ENCODE data around the gene IQSEC1.
A peak's percentile ranks its signal among the peaks of the same experiment; 100 is the strongest.

IQSEC1 gene

DNA sequence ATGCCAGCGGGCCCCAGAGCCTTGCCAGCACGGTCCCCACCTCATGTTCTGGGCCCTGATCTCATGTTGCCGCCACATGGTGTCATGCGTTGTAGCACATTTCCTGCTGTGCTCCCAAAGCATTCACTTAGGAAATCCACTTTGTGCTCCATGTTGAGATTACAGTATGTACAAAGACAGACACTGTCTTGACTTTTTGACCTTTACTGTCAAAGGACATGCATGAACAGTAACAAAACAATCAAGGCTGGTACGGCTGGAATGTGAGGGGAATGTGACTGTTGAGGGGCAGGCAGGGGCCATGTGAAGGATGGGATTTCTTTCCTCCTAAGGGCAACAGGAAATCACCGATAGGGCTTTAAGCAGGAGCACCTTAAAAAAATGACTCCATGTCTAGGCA, 178.6 kb downstream of the IQSEC1 start:
- TF ChIP-seq Cebpa-rat (IDR thresholded peaks at IDR 0.05): no peak
- Histone ChIP-seq H3K4me1 (peaks cover 7 to 49% (median 35%) of the 10 kb centered on the region in 10 experiments; a peak in 19 of 20 replicates), H3K9ac (no peak overlapping the region), H4K20me1 (peaks cover 0 to 53% (median 26%) of the 10 kb centered on the region in 11 experiments; a peak in 12 of 22 replicates), H3K27me3 (peaks cover 7 to 14% (median 12%) of the 10 kb centered on the region in 11 experiments; a peak in 20 of 22 replicates), H3K36me3 (peaks cover 18 to 31% (median 26%) of the 10 kb centered on the region in 11 experiments), H3K9me3 (replicated peaks in 1 of 11) (no peaks in the 10 kb centered on the region), H3K27ac (no peak overlapping the region), H3K4me3 (no peak overlapping the region), H3K4me2 (peak overlapping the region in 8 of 11 experiments; percentile 1 to 44 (median 36); a peak in 12 of 22 replicates)

DNA sequence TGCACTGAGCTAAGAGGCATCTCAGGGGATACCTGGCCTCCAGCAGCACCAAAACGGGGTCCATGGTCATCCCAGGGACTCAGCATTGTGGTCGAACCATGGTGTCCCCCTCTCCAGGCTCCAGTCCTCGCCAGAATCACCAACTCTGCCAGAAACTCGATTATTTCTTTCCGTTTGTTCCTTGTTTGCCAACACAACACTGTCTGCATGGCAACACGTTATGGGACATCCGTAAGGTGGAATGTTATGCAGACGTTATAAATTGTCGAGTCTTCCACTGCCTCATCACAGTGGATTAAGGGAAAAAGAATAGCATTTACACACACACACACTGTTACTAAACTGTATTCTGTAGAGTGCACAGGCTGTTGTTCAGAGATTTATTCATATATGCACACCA, 179.4 kb downstream of the IQSEC1 start:
- peaks cover 14 to 21% (median 20%) of the 10 kb centered on the region in 11 experiments; a peak in 21 of 22 replicates for H3K27me3 ChIP-seq
- peaks cover 10 to 23% (median 19%) of the 10 kb centered on the region in 11 experiments; a peak in 21 of 22 replicates for H3K36me3 ChIP-seq
- H3K4me2 ChIP-seq: no peak overlapping the region
- no peak for TF ChIP-seq Cebpa-rat (IDR thresholded peaks at IDR 0.05)
- H3K4me1 ChIP-seq: peaks cover 7 to 42% (median 32%) of the 10 kb centered on the region in 10 experiments; a peak in 19 of 20 replicates
- no peak overlapping the region for H3K4me3 ChIP-seq
- H3K27ac ChIP-seq: no peak overlapping the region
- H3K9ac ChIP-seq: no peak overlapping the region
- peaks cover 0 to 45% (median 20%) of the 10 kb centered on the region in 11 experiments; a peak in 11 of 22 replicates for H4K20me1 ChIP-seq
- H3K9me3 ChIP-seq (replicated peaks in 1 of 11): no peaks in the 10 kb centered on the region

DNA sequence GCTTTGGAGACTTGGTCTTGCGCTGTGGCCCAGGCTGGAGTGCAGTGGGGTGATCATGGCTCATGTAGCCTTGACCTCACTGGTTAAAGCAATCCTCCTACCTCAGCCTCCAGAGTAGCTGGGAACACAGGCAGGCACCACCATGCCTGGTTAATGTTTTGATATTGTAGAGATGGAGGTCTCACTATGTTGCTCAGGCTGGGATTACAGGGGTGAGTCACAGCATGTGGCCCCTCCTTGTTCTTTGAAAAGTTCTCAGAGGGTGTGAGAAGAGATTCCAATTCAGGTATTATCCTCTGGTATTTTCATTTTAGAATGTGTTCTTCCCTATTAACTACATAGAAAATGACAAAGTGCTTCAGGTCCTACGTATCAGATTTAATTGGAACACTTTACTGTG, 180.0 kb downstream of the IQSEC1 start:
- no peak overlapping the region for H3K27ac ChIP-seq
- no peak overlapping the region for H3K9ac ChIP-seq
- TF ChIP-seq Cebpa-rat (IDR thresholded peaks at IDR 0.05): no peak

DNA sequence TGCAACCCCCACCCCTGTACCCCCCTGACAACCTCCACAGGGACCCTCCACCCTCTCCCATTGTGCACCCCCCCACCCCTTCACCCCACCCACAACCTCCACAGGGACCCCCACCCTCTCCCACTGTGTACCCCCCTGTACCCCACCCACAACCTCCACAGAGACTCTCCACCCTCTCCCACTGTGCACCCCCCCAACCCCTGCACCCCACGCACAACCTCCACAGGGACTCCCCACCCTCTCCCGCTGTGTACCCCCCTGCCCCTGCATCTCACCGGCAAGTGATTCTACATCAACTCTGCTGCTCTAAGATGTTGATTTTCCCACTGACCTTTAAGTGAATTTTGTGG, 180.4 kb downstream of the IQSEC1 start:
- Histone ChIP-seq H3K36me3 (peaks cover 0 to 13% (median 8%) of the 10 kb centered on the region in 11 experiments; a peak in 16 of 22 replicates), H3K9me3 (replicated peaks in 1 of 11) (no peaks in the 10 kb centered on the region), H3K4me2 (no peak overlapping the region), H4K20me1 (peaks cover 0 to 35% (median 17%) of the 10 kb centered on the region in 11 experiments; a peak in 10 of 22 replicates), H3K27me3 (peaks cover 17 to 29% (median 25%) of the 10 kb centered on the region in 11 experiments; a peak in 21 of 22 replicates), H3K4me1 (peaks cover 7 to 37% (median 32%) of the 10 kb centered on the region in 10 experiments; a peak in 19 of 20 replicates), H3K4me3 (no peak overlapping the region), H3K27ac (no peak overlapping the region), H3K9ac (no peak overlapping the region)
- TF ChIP-seq Cebpa-rat (IDR thresholded peaks at IDR 0.05): no peak

More for the DNA sequence above, 180.0 kb downstream of the IQSEC1 start:
- H3K4me3 ChIP-seq: no peak overlapping the region
- H3K27me3 ChIP-seq: peaks cover 17 to 27% (median 25%) of the 10 kb centered on the region in 11 experiments; a peak in 21 of 22 replicates
- H3K9me3 ChIP-seq (replicated peaks in 1 of 11): no peaks in the 10 kb centered on the region
- no peak overlapping the region for H3K4me2 ChIP-seq
- peaks cover 7 to 40% (median 32%) of the 10 kb centered on the region in 10 experiments; a peak in 19 of 20 replicates for H3K4me1 ChIP-seq
- peaks cover 0 to 39% (median 20%) of the 10 kb centered on the region in 11 experiments; a peak in 11 of 22 replicates for H4K20me1 ChIP-seq
- peaks cover 4 to 17% (median 13%) of the 10 kb centered on the region in 11 experiments; a peak in 20 of 22 replicates for H3K36me3 ChIP-seq

DNA sequence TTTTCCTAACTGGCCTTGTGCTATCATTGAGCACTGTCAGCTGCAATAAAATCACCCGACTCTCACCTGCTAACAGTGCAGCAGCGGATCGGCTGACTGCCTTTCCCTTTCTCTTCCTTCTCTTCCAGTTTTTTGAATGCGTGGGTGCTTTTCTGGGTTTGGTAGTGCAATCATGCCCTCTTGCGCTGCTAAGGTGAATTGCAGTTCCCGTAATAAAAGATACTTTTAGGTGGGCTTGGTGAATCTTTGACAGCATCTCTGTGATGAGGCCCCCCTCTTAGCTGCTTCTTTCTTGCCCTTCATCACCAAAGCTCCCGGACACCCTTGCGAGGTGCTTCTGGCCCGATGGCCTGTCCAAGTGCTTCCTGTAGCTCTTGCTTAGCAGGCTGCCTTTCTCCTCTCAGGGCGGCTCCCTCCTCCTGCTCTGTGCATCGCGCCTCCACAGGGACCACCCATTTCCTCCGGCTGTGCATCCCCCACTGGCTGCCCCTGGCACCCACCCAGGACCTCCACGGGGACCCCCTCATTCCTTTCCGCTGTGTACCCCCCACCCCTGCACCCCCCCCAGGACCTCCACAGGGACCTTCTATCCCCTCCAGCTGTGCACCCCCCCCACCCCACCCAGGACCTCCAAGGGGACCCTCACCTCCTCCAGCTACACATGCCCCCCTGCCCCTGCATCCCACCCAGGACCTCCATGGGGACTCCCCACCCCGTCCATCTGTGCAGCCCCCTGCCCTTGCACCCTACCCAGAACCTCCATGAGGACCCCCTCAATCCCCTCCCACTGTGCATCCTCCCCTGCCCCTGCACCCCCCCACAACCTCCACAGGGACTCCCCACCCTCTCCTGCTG, 181.0 kb downstream of the IQSEC1 start:
- Histone ChIP-seq H3K4me3 (no peak overlapping the region), H4K20me1 (peaks cover 0 to 29% (median 11%) of the 10 kb centered on the region in 11 experiments; a peak in 8 of 22 replicates), H3K9me3 (replicated peaks in 1 of 11) (no peaks in the 10 kb centered on the region), H3K27ac (no peak overlapping the region), H3K9ac (peak overlapping the region in 1 of 11 experiments; percentile 47; a peak in 3 of 22 replicates), H3K27me3 (peaks cover 17 to 29% (median 25%) of the 10 kb centered on the region in 11 experiments; a peak in 21 of 22 replicates), H3K36me3 (peaks cover 0 to 7% (median 2%) of the 10 kb centered on the region in 11 experiments; a peak in 9 of 22 replicates), H3K4me1 (peaks cover 7 to 37% (median 32%) of the 10 kb centered on the region in 10 experiments; a peak in 19 of 20 replicates), H3K4me2 (peak overlapping the region; percentile 37 to 86 (median 60))
- no peak for TF ChIP-seq Cebpa-rat (IDR thresholded peaks at IDR 0.05)

DNA sequence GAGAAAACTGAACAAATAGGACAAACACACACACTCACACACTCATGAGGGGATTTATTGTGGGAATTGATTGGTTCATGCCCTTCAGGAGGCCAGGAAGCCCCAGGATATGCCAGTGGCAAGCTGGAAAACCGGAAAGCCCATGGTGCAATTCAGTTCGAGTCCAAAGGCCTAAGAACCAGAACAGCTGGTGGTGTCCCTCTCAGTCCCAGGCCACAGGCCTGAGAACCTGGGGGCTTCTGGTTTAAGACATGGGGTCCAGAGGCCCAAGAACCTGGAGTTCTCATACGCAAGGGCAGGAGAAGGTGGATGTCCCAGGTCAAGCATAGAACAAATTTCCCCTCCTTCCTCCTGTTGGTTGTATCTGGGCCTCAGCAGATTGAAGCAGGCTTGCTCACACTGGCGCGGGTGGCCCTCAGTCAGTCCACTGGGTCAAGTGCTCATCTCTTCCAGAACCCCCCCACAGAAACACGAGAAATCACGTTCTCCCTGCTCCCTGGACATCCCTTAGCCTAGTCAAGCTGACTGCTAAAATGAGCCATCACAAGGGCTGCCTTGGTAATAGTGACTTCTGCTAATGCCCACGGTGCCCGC, 181.7 kb downstream of the IQSEC1 start:
- no peak overlapping the region for H3K27ac ChIP-seq
- TF ChIP-seq Cebpa-rat (IDR thresholded peaks at IDR 0.05): no peak
- H3K9ac ChIP-seq: no peak overlapping the region; a peak in 2 of 22 replicates
- H3K36me3 ChIP-seq: no peaks in the 10 kb centered on the region; a peak in 1 of 22 replicates
- peaks cover 0 to 24% (median 9%) of the 10 kb centered on the region in 11 experiments; a peak in 7 of 22 replicates for H4K20me1 ChIP-seq
- peaks cover 7 to 36% (median 31%) of the 10 kb centered on the region in 10 experiments; a peak in 19 of 20 replicates for H3K4me1 ChIP-seq
- peak overlapping the region; percentile 37 to 86 (median 60) for H3K4me2 ChIP-seq
- no peak overlapping the region for H3K4me3 ChIP-seq
- no peaks in the 10 kb centered on the region for H3K9me3 ChIP-seq (replicated peaks in 1 of 11)
- peaks cover 17 to 29% (median 25%) of the 10 kb centered on the region in 11 experiments; a peak in 21 of 22 replicates for H3K27me3 ChIP-seq

DNA sequence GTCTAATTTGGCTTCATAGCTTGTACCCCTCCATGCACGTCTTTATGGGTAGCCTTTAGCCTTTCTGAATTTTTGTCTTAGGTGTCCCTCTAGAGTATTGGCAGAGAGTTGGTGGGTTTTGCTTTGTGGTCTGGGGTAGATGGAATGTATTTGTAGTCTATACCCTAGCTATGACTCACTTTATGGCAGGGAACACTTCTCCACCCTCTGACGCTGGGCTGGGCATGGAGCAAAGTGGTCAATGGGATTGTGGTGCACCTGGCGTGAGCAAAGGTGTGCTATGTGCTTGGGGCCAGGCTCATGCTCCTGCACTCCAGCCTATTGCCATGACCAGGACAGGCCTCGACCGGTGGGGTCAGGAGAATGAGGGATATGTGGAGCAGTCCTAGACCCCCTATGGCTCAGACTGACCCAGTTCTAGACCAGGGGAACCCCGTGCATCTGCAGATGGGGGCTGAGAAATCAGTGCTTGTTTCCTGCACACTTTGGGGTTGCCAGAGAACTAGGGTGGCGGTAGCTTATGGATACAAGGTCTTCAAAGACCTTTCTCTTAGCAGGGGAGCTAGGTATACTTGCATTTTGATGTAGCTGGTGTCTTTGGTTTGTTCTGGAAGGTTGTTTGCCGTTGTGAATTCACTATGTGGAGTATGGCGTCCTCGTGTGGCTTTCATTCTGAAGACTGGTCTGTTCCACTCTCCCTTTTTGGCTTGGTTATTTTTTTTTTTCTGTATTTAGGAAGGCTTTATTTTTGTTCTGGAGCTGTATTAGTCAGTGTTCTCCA, 182.4 kb downstream of the IQSEC1 start:
- no peak overlapping the region for H3K27ac ChIP-seq
- H4K20me1 ChIP-seq: peaks cover 0 to 17% (median 3%) of the 10 kb centered on the region in 11 experiments; a peak in 7 of 22 replicates
- no peak overlapping the region for H3K4me2 ChIP-seq
- H3K9me3 ChIP-seq (replicated peaks in 1 of 11): no peaks in the 10 kb centered on the region
- H3K4me1 ChIP-seq: peaks cover 7 to 38% (median 31%) of the 10 kb centered on the region in 10 experiments; a peak in 19 of 20 replicates
- H3K36me3 ChIP-seq: no peaks in the 10 kb centered on the region
- no peak for TF ChIP-seq Cebpa-rat (IDR thresholded peaks at IDR 0.05)
- H3K27me3 ChIP-seq: peaks cover 17 to 29% (median 25%) of the 10 kb centered on the region in 11 experiments; a peak in 21 of 22 replicates
- H3K9ac ChIP-seq: no peak overlapping the region
- no peak overlapping the region for H3K4me3 ChIP-seq

DNA sequence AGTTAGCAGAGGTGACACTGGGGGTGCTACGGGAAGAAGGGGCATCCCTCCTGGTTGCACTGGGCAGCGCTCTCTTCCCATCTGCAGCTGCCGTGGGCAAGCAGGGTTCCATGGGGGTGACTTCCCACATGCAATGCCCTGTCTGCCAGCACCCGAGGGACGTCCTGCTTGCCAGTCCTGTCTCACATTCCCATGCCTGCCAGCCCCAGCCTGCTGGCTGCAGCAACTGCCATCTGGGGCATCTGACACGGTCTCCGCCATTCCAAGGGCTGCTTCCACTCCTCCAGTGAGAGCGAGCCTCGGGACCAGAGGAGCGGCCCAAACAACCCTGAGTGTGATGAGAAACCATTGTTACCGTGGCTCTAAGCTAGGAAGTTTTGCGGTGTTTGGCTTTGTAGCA, 186.5 kb downstream of the IQSEC1 start:
- Histone ChIP-seq H3K9ac (no peak overlapping the region), H4K20me1 (0 out of 22 replicates have a peak, but pooled peaks cover 0 to 3% (median 0%) of the 10 kb centered on the region in 11 experiments), H3K4me3 (no peak overlapping the region), H3K9me3 (replicated peaks in 1 of 11) (peaks cover 0 to 19% (median 11%) of the 10 kb centered on the region in 11 experiments; a peak in 14 of 22 replicates), H3K27me3 (peaks cover 17 to 29% (median 25%) of the 10 kb centered on the region in 11 experiments; a peak in 21 of 22 replicates), H3K36me3 (no peaks in the 10 kb centered on the region), H3K27ac (no peak overlapping the region), H3K4me1 (peaks cover 2 to 24% (median 18%) of the 10 kb centered on the region in 10 experiments; a peak in 19 of 20 replicates), H3K4me2 (peak overlapping the region in 6 of 11 experiments; percentile 43 to 67 (median 60); a peak in 4 of 22 replicates)
- no peak for TF ChIP-seq Cebpa-rat (IDR thresholded peaks at IDR 0.05)

Data from BLaER1 treated with 17β-estradiol and CSF1 and Interleukin-3, amounts not matched to agents 10 nM and 100 nM (cell line).